MCF 10A (cell line): ENCODE measurements around the gene AXDND1. TPM values are rescaled to one million over a fixed set of nuclear protein-coding genes. Genes with fewer than 3 reads are reported as not detected.
"Not testable (repeated sequence)": the region's sequence is repeated elsewhere in the genome, so short reads cannot be mapped to it uniquely, and the experiment has no call there.

Experiments used
- BruUV-seq: library from RNA; stranded (reverse); fragments of 400-500 nt; replicated peaks from 2 replicates; lab custom pipeline; 2021; lab: Mats Ljungman, UMichigan
- CTCF ChIA-PET: fragments of 300-600 bp; sonication (Branson Sonifier 250); formaldehyde crosslinking; extraction: SDS; loops from one replicate; lab custom pipeline; 2021; ENCODE audit warnings: antibody characterized with exemption, inconsistent platforms; lab: Yijun Ruan, JAX
- POLR2A ChIA-PET: fragments of 300-600, 350-650 bp; sonication (Branson Sonifier 250); formaldehyde crosslinking; extraction: SDS; loops from one replicate; lab custom pipeline; 2020; ENCODE audit warnings: antibody characterized with exemption, inconsistent platforms; lab: Yijun Ruan, JAX
- DNase-seq: peaks from one replicate; pipeline ENCODE4 v3.0.0-alpha.2; 2018; ENCODE audit not compliant: unreplicated experiment
- H3K27ac Mint-ChIP-seq: one replicate; pipeline ENCODE4 v1.8.0; 2022; ENCODE audit warnings: mild to moderate bottlenecking, low read depth, mixed read lengths; ENCODE audit not compliant: unreplicated experiment
- H3K27me3 Mint-ChIP-seq: one replicate; pipeline ENCODE4 v1.8.0; 2022; ENCODE audit warnings: mixed read lengths; ENCODE audit not compliant: insufficient read depth, unreplicated experiment
- H3K36me3 Mint-ChIP-seq: one replicate; pipeline ENCODE4 v1.8.0; 2022; ENCODE audit warnings: mild to moderate bottlenecking, moderate library complexity, mixed read lengths; ENCODE audit not compliant: insufficient read depth, unreplicated experiment
- H3K4me1 Mint-ChIP-seq: one replicate; pipeline ENCODE4 v1.8.0; 2022; ENCODE audit warnings: mixed read lengths; ENCODE audit not compliant: insufficient read depth, unreplicated experiment
- H3K4me3 Mint-ChIP-seq: one replicate; pipeline ENCODE4 v1.8.0; 2022; ENCODE audit warnings: mild to moderate bottlenecking, moderate library complexity, mixed read lengths; ENCODE audit not compliant: unreplicated experiment
- H3K9me3 Mint-ChIP-seq: one replicate; pipeline ENCODE4 v1.8.0; 2022; ENCODE audit warnings: mixed read lengths; ENCODE audit not compliant: unreplicated experiment
- CTCF ChIP-seq: fragments of 200-600 bp; IDR thresholded peaks from one replicate; pipeline ENCODE4 v1.8.0; 2022; ENCODE audit warnings: antibody characterized with exemption, mild to moderate bottlenecking; ENCODE audit not compliant: unreplicated experiment
- intact Hi-C: fragments of 100-400 bp; cut with micrococcal nuclease; formaldehyde crosslinking; loops from 2 replicates; pipeline ENCODE4 v1.14.1; 2022
- total RNA-seq: library from RNA; stranded (reverse); gene quantifications from 2 replicates; pipeline ENCODE4 v1.2.3, GENCODE V29; 2022

AXDND1 gene
- total RNA-seq, 1 experiment from 2014 or later: 1.1 TPM

- CTCF ChIA-PET, H3K9me3 Mint-ChIP-seq, H3K36me3 Mint-ChIP-seq, intact Hi-C loops, POLR2A ChIA-PET, H3K27ac Mint-ChIP-seq, H3K27me3 Mint-ChIP-seq, H3K4me1 Mint-ChIP-seq, DNase-seq, BruUV-seq, H3K4me3 Mint-ChIP-seq: not testable (repeated sequence)
Observed at GRCh38 chr1:179418706-179419105, 52.9 kb downstream of the AXDND1 start.

GRCh38 chr1:179424610-179425009, 58.8 kb downstream of the AXDND1 start:
- H3K27ac Mint-ChIP-seq: no peak overlapping the region
- H3K4me1 Mint-ChIP-seq: no peaks in the 10 kb centered on the region
- no peaks in the 10 kb centered on the region for H3K36me3 Mint-ChIP-seq
- H3K9me3 Mint-ChIP-seq: peaks cover 18% of the 10 kb centered on the region
- POLR2A ChIA-PET: interaction anchor here (1.2 kb wide), 1 partner anchor 9 kb away, joined by 3 read pairs; no protein-coding TSS in a partner anchor
- no peak overlapping the region for H3K4me3 Mint-ChIP-seq
- no TSS peak for BruUV-seq
- CTCF ChIA-PET: interaction anchor here (0.6 to 1.3 kb wide), 4 partner anchors 40 to 383 kb away, joined by 3 read pairs; no protein-coding TSS in a partner anchor
- TF ChIP-seq CTCF: no peak
- no peak for DNase-seq
- intact Hi-C loops: no loop called here
- H3K27me3 Mint-ChIP-seq: no peaks in the 10 kb centered on the region

GRCh38 chr1:179425186-179425585, 59.4 kb downstream of the AXDND1 start:
- Mint-ChIP-seq H3K4me3 (no peak overlapping the region), H3K4me1 (no peaks in the 10 kb centered on the region), H3K27ac (no peak overlapping the region), H3K36me3 (no peaks in the 10 kb centered on the region), H3K9me3 (peaks cover 18% of the 10 kb centered on the region), H3K27me3 (no peaks in the 10 kb centered on the region)
- no TSS peak for BruUV-seq
- no peak for TF ChIP-seq CTCF
- no peak for DNase-seq
- intact Hi-C loops: no loop called here
- ChIA-PET POLR2A (interaction anchor here (0.6 kb wide), 1 partner anchor 363 kb away, joined by 3 read pairs; no protein-coding TSS in a partner anchor), CTCF (interaction anchor here (0.6 to 0.7 kb wide), 3 partner anchors 39 to 386 kb away, joined by 3 to 4 read pairs (median 3); no protein-coding TSS in a partner anchor)

DNA sequence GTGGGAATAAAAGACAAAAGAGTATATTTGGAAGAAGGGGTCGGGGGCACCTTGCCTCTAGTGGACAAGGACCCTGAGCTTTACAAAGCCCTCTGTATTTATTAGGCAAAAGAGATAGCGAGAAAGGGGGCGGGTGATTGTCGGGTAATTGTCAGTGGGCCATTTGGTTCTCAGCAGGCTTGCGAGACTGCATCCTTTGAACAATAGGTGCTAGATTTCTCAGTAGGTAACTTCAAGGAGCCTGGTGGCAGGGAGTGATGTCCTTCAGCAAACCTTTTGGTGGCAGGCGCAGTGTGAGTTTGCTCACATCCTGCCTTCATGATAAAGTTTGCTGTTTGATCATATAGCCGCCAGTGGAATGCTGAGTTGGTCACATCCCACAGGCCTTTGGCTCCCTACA, 71.4 kb downstream of the AXDND1 start:
- CTCF ChIA-PET: interaction anchor here (0.6 to 0.9 kb wide), 2 partner anchors 10 to 552 kb away, joined by 3 read pairs; no protein-coding TSS in a partner anchor
- no peak overlapping the region for H3K27ac Mint-ChIP-seq
- TF ChIP-seq CTCF: no peak
- no peak overlapping the region for H3K4me3 Mint-ChIP-seq
- intact Hi-C loops: no loop called here
- H3K4me1 Mint-ChIP-seq: no peaks in the 10 kb centered on the region
- no peak for DNase-seq
- peaks cover 18% of the 10 kb centered on the region for H3K27me3 Mint-ChIP-seq
- POLR2A ChIA-PET: no interaction called here
- no TSS peak for BruUV-seq
- H3K36me3 Mint-ChIP-seq: no peaks in the 10 kb centered on the region
- H3K9me3 Mint-ChIP-seq: peaks cover 7% of the 10 kb centered on the region

GRCh38 chr1:179439646-179440045, 73.9 kb downstream of the AXDND1 start:
- H3K27me3 Mint-ChIP-seq, intact Hi-C loops, DNase-seq, H3K9me3 Mint-ChIP-seq, H3K4me1 Mint-ChIP-seq, H3K27ac Mint-ChIP-seq, POLR2A ChIA-PET, BruUV-seq, H3K36me3 Mint-ChIP-seq, H3K4me3 Mint-ChIP-seq: not testable (repeated sequence)
- CTCF ChIA-PET: interaction anchor here (0.6 kb wide), 1 partner anchor 176 kb away, joined by 3 read pairs; no protein-coding TSS in a partner anchor

DNA sequence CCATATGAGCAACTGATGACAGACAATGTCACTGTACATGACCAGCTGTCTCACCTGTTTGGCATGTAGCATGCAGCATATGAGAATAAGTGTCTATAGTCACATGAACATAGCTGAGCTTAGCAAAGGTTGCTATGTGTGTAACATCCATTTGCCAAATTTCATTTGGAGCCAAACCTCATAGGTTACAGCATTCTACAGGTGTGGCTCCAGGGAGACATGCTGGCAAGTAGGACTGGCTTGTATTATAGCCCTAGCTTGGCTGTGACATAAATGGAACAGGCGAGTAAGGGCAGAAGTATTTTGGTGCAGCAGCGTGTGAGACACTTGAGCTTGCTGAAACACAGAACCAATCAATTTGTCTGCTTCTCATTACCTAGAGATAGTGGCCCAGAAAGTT, 74.5 kb downstream of the AXDND1 start:
- CTCF ChIA-PET, POLR2A ChIA-PET, BruUV-seq, H3K4me3 Mint-ChIP-seq, H3K27ac Mint-ChIP-seq, DNase-seq, intact Hi-C loops, H3K36me3 Mint-ChIP-seq, H3K9me3 Mint-ChIP-seq, H3K4me1 Mint-ChIP-seq, H3K27me3 Mint-ChIP-seq: not testable (repeated sequence)
